Transverse colon (tissue), 3 donors: Measurements from ENCODE around the gene ACTL7B.

Experiments used
- POLR2A ChIP-seq: fragments of 450-650 bp; IDR thresholded peaks from one replicate; pipeline ENCODE4 v1.6.1; 2016; ENCODE audit warnings: antibody characterized with exemption, mild to moderate bottlenecking, moderate library complexity
- TF ChIP-seq, protein P1 (sequence below), 5 experiments: fragments of 200-600 bp in 3 of 5; fragments of 450-650 bp in 2 of 5; sonication (generic) in 3 of 5; IDR thresholded peaks; 1 replicate in 2 of 5; 2 replicates in 3 of 5; pipeline ENCODE4 v1.5.1; 2016 to 2017; ENCODE audit warnings: antibody characterized with exemption in 5 of 5, inconsistent platforms in 3 of 5, mild to moderate bottlenecking in 2 of 5, moderate library complexity in 1 of 5

GRCh38 chr9:108864446-108864845 is 8.7 kb upstream of the ACTL7B start:
- TF ChIP-seq, protein P1, sequence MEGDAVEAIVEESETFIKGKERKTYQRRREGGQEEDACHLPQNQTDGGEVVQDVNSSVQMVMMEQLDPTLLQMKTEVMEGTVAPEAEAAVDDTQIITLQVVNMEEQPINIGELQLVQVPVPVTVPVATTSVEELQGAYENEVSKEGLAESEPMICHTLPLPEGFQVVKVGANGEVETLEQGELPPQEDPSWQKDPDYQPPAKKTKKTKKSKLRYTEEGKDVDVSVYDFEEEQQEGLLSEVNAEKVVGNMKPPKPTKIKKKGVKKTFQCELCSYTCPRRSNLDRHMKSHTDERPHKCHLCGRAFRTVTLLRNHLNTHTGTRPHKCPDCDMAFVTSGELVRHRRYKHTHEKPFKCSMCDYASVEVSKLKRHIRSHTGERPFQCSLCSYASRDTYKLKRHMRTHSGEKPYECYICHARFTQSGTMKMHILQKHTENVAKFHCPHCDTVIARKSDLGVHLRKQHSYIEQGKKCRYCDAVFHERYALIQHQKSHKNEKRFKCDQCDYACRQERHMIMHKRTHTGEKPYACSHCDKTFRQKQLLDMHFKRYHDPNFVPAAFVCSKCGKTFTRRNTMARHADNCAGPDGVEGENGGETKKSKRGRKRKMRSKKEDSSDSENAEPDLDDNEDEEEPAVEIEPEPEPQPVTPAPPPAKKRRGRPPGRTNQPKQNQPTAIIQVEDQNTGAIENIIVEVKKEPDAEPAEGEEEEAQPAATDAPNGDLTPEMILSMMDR (IDR thresholded peaks at IDR 0.05), result no peak
- no peak for TF ChIP-seq POLR2A
